ENCODE measurements around the gene PKD2. TPM values are rescaled to one million over a fixed set of nuclear protein-coding genes. Genes with fewer than 3 reads are reported as not detected.

The PKD2 gene
- total RNA-seq, 4 donors from 2014 or later: 4.1 to 7.6 (median 6.2) TPM

- H3K27ac ChIP-seq: no peak overlapping the region
- ATAC-seq (no peak), DNase-seq (no peak)
- H3K9me3 ChIP-seq: no peaks in the 10 kb centered on the region
- H3K4me1 ChIP-seq: no peaks in the 10 kb centered on the region
- peaks cover 0 to 64% of the 10 kb centered on the region in 2 donors for H3K36me3 ChIP-seq
- no peak for TF ChIP-seq CTCF (IDR thresholded peaks at IDR 0.05 in 4 of 5, conservative IDR thresholded peaks at IDR 0.05 in 1 of 5)
- no peak for TF ChIP-seq POLR2A (IDR thresholded peaks at IDR 0.05)
- no peak overlapping the region for H3K4me3 ChIP-seq
- intact Hi-C loops (cut with DNase I; ENCODE audit: low total_unique reads) (no loop called here), in situ Hi-C loops (cut with MboI; ENCODE audit: low sequenced_read_pairs in 4 of 4) (no loop called here)
- H3K27me3 ChIP-seq: no peaks in the 10 kb centered on the region
These were observed 62.6 kb downstream of the PKD2 start for GRCh38 chr4:88070031-88070430.

GRCh38 chr4:88075336-88075735, 67.9 kb downstream of the PKD2 start:
- DNase-seq (no peak), ATAC-seq (no peak)
- no peaks in the 10 kb centered on the region for H3K4me1 ChIP-seq
- TF ChIP-seq POLR2A (IDR thresholded peaks at IDR 0.05): no peak
- TF ChIP-seq CTCF (IDR thresholded peaks at IDR 0.05 in 4 of 5, conservative IDR thresholded peaks at IDR 0.05 in 1 of 5): no peak
- no peak overlapping the region for H3K4me3 ChIP-seq
- in situ Hi-C loops (cut with MboI; ENCODE audit: low sequenced_read_pairs in 4 of 4) (no loop called here), intact Hi-C loops (cut with DNase I; ENCODE audit: low total_unique reads) (no loop called here)
- no peaks in the 10 kb centered on the region for H3K27me3 ChIP-seq
- no peak overlapping the region for H3K27ac ChIP-seq
- H3K9me3 ChIP-seq: no peaks in the 10 kb centered on the region
- H3K36me3 ChIP-seq: peaks cover 0 to 37% of the 10 kb centered on the region in 2 donors

- Histone ChIP-seq H3K9me3 (no peaks in the 10 kb centered on the region), H3K27me3 (no peaks in the 10 kb centered on the region), H3K4me1 (no peaks in the 10 kb centered on the region), H3K4me3 (no peak overlapping the region), H3K36me3 (peaks cover 0 to 15% of the 10 kb centered on the region in 2 donors), H3K27ac (no peak overlapping the region)
- no peak for DNase-seq
- in situ Hi-C loops (cut with MboI; ENCODE audit: low sequenced_read_pairs in 4 of 4): no loop called here
- TF ChIP-seq CTCF (IDR thresholded peaks at IDR 0.05 in 4 of 5, conservative IDR thresholded peaks at IDR 0.05 in 1 of 5) (no peak), POLR2A (IDR thresholded peaks at IDR 0.05) (no peak)
- no peak for ATAC-seq
- intact Hi-C loops (cut with DNase I; ENCODE audit: low total_unique reads): no loop called here
These were observed 70.6 kb downstream of the PKD2 start for GRCh38 chr4:88077911-88078524.

GRCh38 chr4:88078579-88078978, 71.1 kb downstream of the PKD2 start:
- TF ChIP-seq POLR2A (IDR thresholded peaks at IDR 0.05): no peak
- TF ChIP-seq CTCF (IDR thresholded peaks at IDR 0.05 in 4 of 5, conservative IDR thresholded peaks at IDR 0.05 in 1 of 5): no peak
- in situ Hi-C loops (cut with MboI; ENCODE audit: low sequenced_read_pairs in 4 of 4): no loop called here
- Histone ChIP-seq H3K27me3 (no peaks in the 10 kb centered on the region), H3K27ac (no peak overlapping the region), H3K36me3 (peaks cover 0 to 15% of the 10 kb centered on the region in 2 donors), H3K4me3 (no peak overlapping the region), H3K4me1 (no peaks in the 10 kb centered on the region), H3K9me3 (no peaks in the 10 kb centered on the region)
- DNase-seq (no peak), ATAC-seq (no peak)
- intact Hi-C loops (cut with DNase I; ENCODE audit: low total_unique reads): no loop called here

DNA sequence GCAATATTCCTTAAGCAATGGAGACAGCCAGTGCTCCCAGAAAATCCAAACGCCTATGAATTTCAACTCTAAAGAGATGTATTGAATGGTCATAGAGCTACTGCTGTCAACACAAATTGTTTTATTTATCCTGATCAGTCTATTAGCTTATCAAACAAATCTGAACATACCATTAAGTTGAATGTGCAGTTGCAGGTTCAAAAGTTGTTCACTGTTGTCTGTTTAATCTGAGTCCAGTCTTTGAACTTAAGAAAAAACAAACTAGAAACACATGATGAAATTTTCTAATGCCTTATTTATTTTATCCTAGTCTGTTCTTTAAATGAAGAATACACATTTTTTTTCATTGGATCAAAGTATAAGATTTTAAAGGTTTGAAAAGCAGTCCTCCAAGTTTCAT, 73.2 kb downstream of the PKD2 start:
- no peak overlapping the region for H3K4me3 ChIP-seq
- in situ Hi-C loops (cut with MboI; ENCODE audit: low sequenced_read_pairs in 4 of 4) (no loop called here), intact Hi-C loops (cut with DNase I; ENCODE audit: low total_unique reads) (no loop called here)
- peaks cover 0 to 4% of the 10 kb centered on the region in 2 donors for H3K36me3 ChIP-seq
- H3K4me1 ChIP-seq: no peaks in the 10 kb centered on the region
- no peaks in the 10 kb centered on the region for H3K27me3 ChIP-seq
- DNase-seq (no peak), ATAC-seq (no peak)
- H3K9me3 ChIP-seq: no peaks in the 10 kb centered on the region
- no peak for TF ChIP-seq POLR2A (IDR thresholded peaks at IDR 0.05)
- no peak for TF ChIP-seq CTCF (IDR thresholded peaks at IDR 0.05 in 4 of 5, conservative IDR thresholded peaks at IDR 0.05 in 1 of 5)
- no peak overlapping the region for H3K27ac ChIP-seq

All from gastrocnemius medialis (tissue), 4 donors.